IMR-90 (cell line): ENCODE results near the gene SAPCD1. TPM values are rescaled to one million over a fixed set of nuclear protein-coding genes. Genes with fewer than 3 reads are reported as not detected.

Experiments used
- ATAC-seq: fragments of 200-7000 bp; cut with Tn5 transposase; 2 replicates; pipeline ENCODE4 v1.9.1; 2020; ENCODE audit warnings: low read depth, mild to moderate bottlenecking, moderate library complexity
- BruUV-seq: library from RNA; stranded (reverse); fragments of 400-500 nt; replicated peaks from 2 replicates; lab custom pipeline; 2021; lab: Mats Ljungman, UMichigan
- CTCF ChIA-PET: fragments of 300-600 bp; formaldehyde crosslinking; extraction: SDS; loops from one replicate; lab custom pipeline; 2021; ENCODE audit warnings: antibody characterized with exemption; lab: Yijun Ruan, JAX
- POLR2A ChIA-PET: fragments of 300-600 bp; sonication (Branson Sonifier 250); formaldehyde crosslinking; loops from one replicate; lab custom pipeline; 2022; ENCODE audit warnings: antibody characterized with exemption; ENCODE audit not compliant: unreplicated experiment; lab: Charles Lee
- DNase-seq: peaks from one replicate; pipeline ENCODE4 v3.0.0; 2013
- H2AFZ ChIP-seq: replicated peaks from 2 replicates; pipeline ENCODE3; 2013; ENCODE audit warnings: low read length, mild to moderate bottlenecking; ENCODE audit not compliant: poor library complexity
- H2AK5ac ChIP-seq: 2 replicates; pipeline ENCODE4 v1.6.1; 2013; ENCODE audit warnings: low read depth, low read length, inconsistent platforms
- H2AK9ac ChIP-seq: replicated peaks from 2 replicates; pipeline ENCODE3; 2013; ENCODE audit warnings: mild to moderate bottlenecking, low read depth, low read length, moderate library complexity; ENCODE audit not compliant: poor library complexity
- H2BK120ac ChIP-seq: 2 replicates; pipeline ENCODE4 v1.6.1; 2013; ENCODE audit warnings: low read depth, low read length, inconsistent platforms
- H2BK15ac ChIP-seq: 3 replicates; pipeline ENCODE4 v1.6.1; 2013; ENCODE audit warnings: low read depth, low read length, inconsistent platforms
- H2BK20ac ChIP-seq: 2 replicates; pipeline ENCODE4 v1.6.1; 2013; ENCODE audit warnings: low read depth, mild to moderate bottlenecking, inconsistent platforms, low read length, moderate library complexity
- H2BK5ac ChIP-seq: 2 replicates; pipeline ENCODE4 v1.6.1; 2013; ENCODE audit warnings: mild to moderate bottlenecking, low read depth, low read length, inconsistent platforms; ENCODE audit not compliant: poor library complexity, severe bottlenecking
- H3K14ac ChIP-seq: replicated peaks from 2 replicates; pipeline ENCODE4 v1.6.1; 2013; ENCODE audit warnings: low read depth, low read length, inconsistent platforms
- H3K18ac ChIP-seq: 2 replicates; pipeline ENCODE4 v1.6.1; 2013; ENCODE audit warnings: low read depth, low read length, control low read depth
- H3K23ac ChIP-seq: 2 replicates; pipeline ENCODE4 v1.6.1; 2013; ENCODE audit warnings: low read depth, low read length, inconsistent platforms
- H3K27ac ChIP-seq: 2 replicates; pipeline ENCODE4 v1.5.1; 2013; ENCODE audit warnings: mild to moderate bottlenecking, control low read depth, low read length; ENCODE audit not compliant: insufficient read depth
- H3K27me3 ChIP-seq: 2 replicates; pipeline ENCODE4 v1.6.1; 2013; ENCODE audit warnings: low read length; ENCODE audit not compliant: control insufficient read depth, insufficient read depth
- H3K36me3 ChIP-seq: 2 replicates; pipeline ENCODE4 v1.6.1; 2013; ENCODE audit warnings: low read length, mixed read lengths; ENCODE audit not compliant: control insufficient read depth, insufficient read depth
- H3K4ac ChIP-seq: 2 replicates; pipeline ENCODE4 v1.6.1; 2013; ENCODE audit warnings: low read depth, low read length, inconsistent platforms
- H3K4me1 ChIP-seq: 2 replicates; pipeline ENCODE4 v1.6.1; 2013; ENCODE audit warnings: low read length, mixed read lengths; ENCODE audit not compliant: control insufficient read depth, insufficient read depth
- H3K4me2 ChIP-seq: 2 replicates; pipeline ENCODE4 v1.6.1; 2013; ENCODE audit warnings: low read depth, mild to moderate bottlenecking, control low read depth, low read length, moderate library complexity
- H3K4me3 ChIP-seq: 2 replicates; pipeline ENCODE4 v1.5.1; 2013; ENCODE audit warnings: low read depth, mild to moderate bottlenecking, control low read depth, low read length, moderate library complexity; ENCODE audit not compliant: insufficient read depth
- H3K56ac ChIP-seq: 2 replicates; pipeline ENCODE4 v1.6.1; 2013; ENCODE audit warnings: low read length, inconsistent platforms; ENCODE audit not compliant: insufficient read depth; ENCODE audit errors: extremely low read depth
- H3K79me1 ChIP-seq, 2 experiments: 2 replicates each; pipeline ENCODE4 v1.6.1; 2013; ENCODE audit warnings: low read length in 2 of 2, inconsistent platforms in 1 of 2, low read depth in 1 of 2
- H3K9ac ChIP-seq: 2 replicates; pipeline ENCODE4 v1.6.1; 2013; ENCODE audit warnings: low read depth, low read length, control low read depth
- H3K9me1 ChIP-seq: 2 replicates; pipeline ENCODE4 v1.6.1; 2013; ENCODE audit warnings: low read length, inconsistent platforms; ENCODE audit not compliant: insufficient read depth
- H3K9me3 ChIP-seq: 2 replicates; pipeline ENCODE4 v1.6.1; 2013; ENCODE audit warnings: low read length; ENCODE audit not compliant: control insufficient read depth, insufficient read depth
- H4K20me1 ChIP-seq: 2 replicates; pipeline ENCODE4 v1.6.1; 2013; ENCODE audit warnings: low read length, inconsistent platforms; ENCODE audit not compliant: insufficient read depth
- H4K5ac ChIP-seq: 2 replicates; pipeline ENCODE4 v1.6.1; 2013; ENCODE audit warnings: mild to moderate bottlenecking, low read depth, low read length, control low read depth
- H4K8ac ChIP-seq, 2 experiments: 2 replicates each; pipeline ENCODE4 v1.6.1; 2013; ENCODE audit warnings: low read depth in 2 of 2, low read length in 2 of 2, control low read depth in 1 of 2, inconsistent platforms in 1 of 2
- H4K91ac ChIP-seq: 2 replicates; pipeline ENCODE4 v1.6.1; 2013; ENCODE audit warnings: low read depth, low read length, inconsistent platforms; ENCODE audit not compliant: insufficient read depth
- CEBPB ChIP-seq: IDR thresholded peaks from 2 replicates; pipeline ENCODE4 v1.6.1; 2012; ENCODE audit warnings: low read depth, low read length, improper control_type of control experiment
- CHD1 ChIP-seq: IDR thresholded peaks from 2 replicates; pipeline ENCODE4 v1.6.1; 2012; ENCODE audit warnings: low read depth, low read length, improper control_type of control experiment
- CTCF ChIP-seq: conservative IDR thresholded peaks from 2 replicates; pipeline ENCODE4 v1.5.1; 2012; ENCODE audit warnings: mild to moderate bottlenecking, low read depth, low read length, improper control_type of control experiment
- ELK1 ChIP-seq: fragments of 150-350 bp; IDR thresholded peaks from 2 replicates; pipeline ENCODE4 v1.6.1; 2016; ENCODE audit warnings: low read depth, mild to moderate bottlenecking, low read length, moderate library complexity, borderline replicate concordance
- FOS ChIP-seq: fragments of 150-350 bp; IDR thresholded peaks from 2 replicates; pipeline ENCODE4 v1.6.1; 2016; ENCODE audit warnings: low read depth, low read length
- MAFK ChIP-seq: IDR thresholded peaks from 2 replicates; pipeline ENCODE4 v1.6.1; 2012; ENCODE audit warnings: low read depth, low read length, improper control_type of control experiment
- MAZ ChIP-seq: IDR thresholded peaks from 2 replicates; pipeline ENCODE4 v1.6.1; 2012; ENCODE audit warnings: low read depth, mild to moderate bottlenecking, low read length, improper control_type of control experiment, moderate library complexity, borderline replicate concordance
- RAD21 ChIP-seq: IDR thresholded peaks from 2 replicates; pipeline ENCODE4 v1.6.1; 2012; ENCODE audit warnings: low read length, improper control_type of control experiment
- SMC3 ChIP-seq: fragments of 150-350 bp; IDR thresholded peaks from 2 replicates; pipeline ENCODE4 v1.6.1; 2016; ENCODE audit warnings: low read depth, mild to moderate bottlenecking, antibody characterized with exemption, low read length, moderate library complexity
- WGBS, 2 experiments: methylation state at CpG; one replicate each; pipeline versions ENCODE4 v1.1.5 to v1.1.7; 2013; ENCODE audit warnings: missing lambda C conversion rate in 2 of 2; ENCODE audit not compliant: insufficient read length in 1 of 2; ENCODE audit errors: extremely low coverage in 2 of 2; 5-methylcytosine and 5-hydroxymethylcytosine counted together
- dilution Hi-C: fragments of 300-500 bp; cut with HindIII; formaldehyde crosslinking; loops from one replicate; pipeline ENCODE4 v1.14.3; 2018; ENCODE audit warnings: low sequenced_read_pairs; ENCODE audit not compliant: unreplicated experiment
- in situ Hi-C: fragments of 300-500 bp; cut with MboI; formaldehyde crosslinking; loops from 3 replicates; pipeline ENCODE4 v1.14.3; 2019; ENCODE audit warnings: low sequenced_read_pairs, inconsistent platforms, mixed read lengths
- intact Hi-C: fragments of 100-400 bp; cut with micrococcal nuclease; formaldehyde crosslinking; loops from 2 replicates; pipeline ENCODE4 v1.10.0; 2022
- polyA plus RNA-seq, 3 experiments: library from polyadenylated mRNA; depleted of rRNA; stranded (reverse); fragments of >200 nt; gene quantifications; 2 replicates each; pipeline ENCODE4 v1.2.3, GENCODE V29; 2012; ENCODE audit warnings: low replicate concordance in 1 of 3
- total RNA-seq: library from RNA; depleted of rRNA; stranded (reverse); fragments of >200 nt; gene quantifications from 2 replicates; pipeline ENCODE4 v1.2.3, GENCODE V29; 2012

SAPCD1 gene
- total and polyA plus RNA-seq, 2 of the 4 experiments (the other 2 are of a cell fraction): 2.3 TPM; not detected in 1

- DNase-seq (no peak), ATAC-seq (no peak)
- Histone ChIP-seq H3K9ac (no peak overlapping the region), H3K9me1 (no peaks in the 10 kb centered on the region), H3K4ac (no peak overlapping the region), H3K27ac (no peak overlapping the region), H4K5ac (no peak overlapping the region), H2BK20ac (no peak overlapping the region), H3K36me3 (peaks cover 23% of the 10 kb centered on the region), H2AK9ac (no peak overlapping the region), H2AFZ (no peak overlapping the region), H3K4me3 (no peak overlapping the region), H3K56ac (no peak overlapping the region), H2AK5ac (no peak overlapping the region), H3K18ac (no peak overlapping the region), H3K9me3 (no peaks in the 10 kb centered on the region), H4K20me1 (peaks cover 10% of the 10 kb centered on the region), H4K91ac (no peak overlapping the region), H2BK120ac (no peak overlapping the region), H3K23ac (no peak overlapping the region), H3K14ac (no peak overlapping the region), H2BK15ac (no peak overlapping the region), H3K4me2 (no peak overlapping the region), H3K27me3 (no peaks in the 10 kb centered on the region; the same call in 1 of the 2 replicates), H2BK5ac (no peak overlapping the region), H3K79me1 (peaks cover 0 to 24% of the 10 kb centered on the region in 2 experiments; a peak in 2 of 4 replicates), H4K8ac (no peak overlapping the region), H3K4me1 (peaks cover 3% of the 10 kb centered on the region)
- dilution Hi-C loops (no loop called here), in situ Hi-C loops (no loop called here), intact Hi-C loops (no loop called here)
- ChIA-PET POLR2A (interaction anchor here (0.6 kb wide), 1 partner anchor 41 kb away, joined by 4 read pairs; no protein-coding TSS in a partner anchor), CTCF (no interaction called here)
- WGBS, 2 experiments: 95% methylated on average over 5 of the region's 12 CpGs; no CpG with 5 or more reads in 1 of the 2 experiments
- BruUV-seq: no TSS peak
- no peak for TF ChIP-seq SMC3
- no peak for TF ChIP-seq CTCF
- TF ChIP-seq FOS: no peak
- no peak for TF ChIP-seq CEBPB
- TF ChIP-seq MAFK: no peak
- no peak for TF ChIP-seq CHD1
- TF ChIP-seq ELK1: no peak
- TF ChIP-seq RAD21: no peak
- no peak for TF ChIP-seq MAZ
Measured at GRCh38 chr6:31725502-31726350, 36.7 kb upstream of the SAPCD1 start.
